K562 (cell line): Measurements from ENCODE around the gene AEN. TPM values are rescaled to one million over a fixed set of nuclear protein-coding genes. Genes with fewer than 3 reads are reported as not detected.

Experiments used
- ATAC-seq: fragments of 200-7000 bp; cut with Tn5 transposase; 3 replicates; pipeline ENCODE4 v1.9.1; 2020; ENCODE audit warnings: moderate library complexity
- BruUV-seq: library from RNA; stranded (reverse); fragments of 400-500 nt; replicated peaks from 2 replicates; lab custom pipeline; 2021; lab: Mats Ljungman, UMichigan
- CTCF ChIA-PET: fragments of 300-600 bp; formaldehyde crosslinking; extraction: SDS; loops from one replicate; lab custom pipeline; 2021; ENCODE audit warnings: low intra/inter-chr PET ratio; lab: Yijun Ruan, JAX
- POLR2A ChIA-PET: fragments of 300-600, 350-650 bp; sonication (Branson Sonifier 250); formaldehyde crosslinking; extraction: SDS; loops from one replicate; lab custom pipeline; 2021; ENCODE audit warnings: antibody characterized with exemption, inconsistent platforms; lab: Yijun Ruan, JAX
- DNase-seq, 4 experiments: peaks; one replicate each; pipeline versions ENCODE4 v3.0.0 to v3.0.0-alpha.2; 2011 to 2018; ENCODE audit warnings: low spot score in 3 of 4, mixed read lengths in 3 of 4; ENCODE audit errors: extremely low read depth in 1 of 4
- FAIRE-seq: peaks from 2 replicates; lab custom pipeline; 2011; peaks lifted over from hg19 to GRCh38; lab: Jason Lieb, UNC
- H2AFZ ChIP-seq: 2 replicates; pipeline ENCODE4 v1.6.0; 2011; ENCODE audit warnings: low read depth, low read length, control low read depth, inconsistent platforms
- H3K27ac ChIP-seq: fragments of 200-600 bp; 3 replicates; pipeline ENCODE4 v1.8.0; 2011; ENCODE audit warnings: low read depth, mild to moderate bottlenecking, control low read depth, inconsistent platforms, low read length, moderate library complexity, mixed read lengths; ENCODE audit errors: extremely low read depth
- H3K27me3 ChIP-seq, 2 experiments: fragments of 300-600 bp in 1 of 2; 2 replicates in 1 of 2; 3 replicates in 1 of 2; pipeline versions ENCODE4 v1.6.0 to v1.8.0; 2011; ENCODE audit warnings: inconsistent platforms in 2 of 2, low read length in 2 of 2, mild to moderate bottlenecking in 1 of 2, mixed read lengths in 1 of 2, moderate library complexity in 1 of 2; ENCODE audit not compliant: control insufficient read depth in 2 of 2, insufficient read depth in 2 of 2
- H3K36me3 ChIP-seq: fragments of 300-600 bp; 3 replicates; pipeline ENCODE4 v1.8.0; 2011; ENCODE audit warnings: mild to moderate bottlenecking, low read length, inconsistent platforms; ENCODE audit not compliant: control insufficient read depth, insufficient read depth
- H3K4me1 ChIP-seq, 2 experiments: fragments of 200-600 bp in 1 of 2; replicated peaks in 1 of 2; 2 replicates in 1 of 2; 3 replicates in 1 of 2; pipeline versions ENCODE4 v1.5.1 to v1.8.0; 2011; ENCODE audit warnings: inconsistent platforms in 2 of 2, low read length in 2 of 2, mild to moderate bottlenecking in 1 of 2, mixed read lengths in 1 of 2, moderate library complexity in 1 of 2; ENCODE audit not compliant: control insufficient read depth in 2 of 2, insufficient read depth in 2 of 2
- H3K4me2 ChIP-seq: 2 replicates; pipeline ENCODE4 v1.6.1; 2011; ENCODE audit warnings: low read length, control low read depth, inconsistent platforms, mixed read lengths; ENCODE audit not compliant: insufficient read depth
- H3K4me3 ChIP-seq: fragments of 200-600 bp; sonication (generic), shearing (Covaris generic); 2 replicates; pipeline ENCODE4 v1.5.1; 2016; ENCODE audit warnings: control low read depth, inconsistent platforms
- H3K79me2 ChIP-seq: fragments of 200-600 bp; 3 replicates; pipeline ENCODE4 v1.8.0; 2011; ENCODE audit warnings: low read length, inconsistent platforms; ENCODE audit not compliant: control insufficient read depth, insufficient read depth
- H3K9ac ChIP-seq, 2 experiments: 2 replicates each; pipeline versions ENCODE4 v1.6.0 to v1.6.1; 2011; ENCODE audit warnings: low read depth in 2 of 2, low read length in 2 of 2, control low read depth in 1 of 2, inconsistent platforms in 1 of 2, mild to moderate bottlenecking in 1 of 2, mixed read lengths in 1 of 2; ENCODE audit not compliant: insufficient read depth in 1 of 2
- H3K9me1 ChIP-seq: one replicate; pipeline ENCODE4 v1.6.0; 2011; ENCODE audit warnings: inconsistent platforms, mild to moderate bottlenecking, low read length, moderate library complexity; ENCODE audit not compliant: control insufficient read depth, insufficient read depth
- H3K9me3 ChIP-seq: replicated peaks from 2 replicates; pipeline ENCODE4 v1.5.1; 2011; ENCODE audit warnings: low read depth, low read length, inconsistent platforms; ENCODE audit not compliant: control insufficient read depth, insufficient read depth
- H4K20me1 ChIP-seq: replicated peaks from 2 replicates; pipeline ENCODE4 v1.6.1; 2011; ENCODE audit warnings: low read length, inconsistent platforms, mixed read lengths; ENCODE audit not compliant: control insufficient read depth, insufficient read depth
- CCNT2 ChIP-seq: IDR thresholded peaks from 2 replicates; pipeline ENCODE4 v1.6.1; 2011; ENCODE audit warnings: borderline replicate concordance, low read depth, mild to moderate bottlenecking, moderate library complexity, mixed read lengths, low read length; ENCODE audit not compliant: insufficient read length; ENCODE audit errors: extremely low read depth
- KDM1A ChIP-seq, 2 experiments: fragments of 450-650 bp; IDR thresholded peaks; 2 replicates each; pipeline ENCODE4 v1.6.1; 2016; ENCODE audit warnings: mild to moderate bottlenecking in 2 of 2
- NR4A1 ChIP-seq, 2 experiments: fragments of 250-450 bp in 1 of 2; fragments of 450-650 bp in 1 of 2; sonication (Bioruptor Pico) in 1 of 2; IDR thresholded peaks; 2 replicates each; pipeline versions ENCODE4 v1.4.0 to v1.6.1; 2016 to 2020; ENCODE audit warnings: mild to moderate bottlenecking in 2 of 2, missing compliant biosample characterization in 1 of 2, missing genetic modification characterization in 1 of 2, moderate library complexity in 1 of 2
- RBM25 ChIP-seq: fragments of 200-400 bp; formaldehyde crosslinking; IDR thresholded peaks from 2 replicates; pipeline ENCODE4 v1.6.1; 2018; ENCODE audit warnings: low read length, low read depth, moderate library complexity; ENCODE audit not compliant: severe bottlenecking
- ZNF134 ChIP-seq: fragments of 250-450 bp; sonication (Bioruptor Pico); conservative IDR thresholded peaks from 2 replicates; pipeline ENCODE4 v1.4.0; 2020
- WGBS: fragments of 100-300 bp; shearing (Covaris generic); methylation state at CpG from one replicate; pipeline ENCODE4 v1.1.6; 2016; ENCODE audit warnings: low coverage, mixed read lengths; ENCODE audit not compliant: insufficient coverage; ENCODE audit errors: missing lambda C conversion rate; 5-methylcytosine and 5-hydroxymethylcytosine counted together
- in situ Hi-C: fragments of 300-500 bp; cut with MboI; formaldehyde crosslinking; loops from 4 replicates; pipeline ENCODE4 v1.15.0; 2018; ENCODE audit warnings: inconsistent platforms, mixed read lengths
- intact Hi-C: fragments of 100-400 bp; cut with micrococcal nuclease; formaldehyde crosslinking; loops from 2 replicates; pipeline ENCODE4 v1.14.2; 2022
- polyA plus RNA-seq, 8 experiments: library from polyadenylated mRNA; depleted of rRNA in 4 of 8; stranded (reverse) in 5 of 8; unstranded in 3 of 8; fragments of >200 nt; fragmentation: Nextera tagmentation in 2 of 8; fragmentation: Illumina TruSeq in 1 of 8; extraction: Ambion mirVana in 2 of 8; extraction: Trizol in 1 of 8; gene quantifications; 2 replicates each; pipeline versions ENCODE4 v1.2.1 to v1.2.3, GENCODE V29; 2011 to 2014; ENCODE audit warnings: inconsistent platforms in 1 of 8, missing spikeins in 1 of 8
- total RNA-seq, 7 experiments: library from RNA; depleted of rRNA in 6 of 7; stranded (reverse); fragments of >200 nt in 6 of 7; fragmentation: Illumina TruSeq in 2 of 7; extraction: Trizol in 2 of 7; gene quantifications; 2 replicates each; pipeline versions ENCODE4 v1.2.1 to v1.2.3, GENCODE V29; 2011 to 2021; ENCODE audit warnings: low replicate concordance in 1 of 7
- TF ChIP-seq, protein P1 (sequence below), 2 experiments: IDR thresholded peaks; 2 replicates each; pipeline ENCODE4 v1.6.1; 2011; ENCODE audit warnings: borderline replicate concordance in 1 of 2, control low read depth in 1 of 2, low read depth in 1 of 2, low read length in 1 of 2, mild to moderate bottlenecking in 1 of 2, mixed read lengths in 1 of 2, moderate library complexity in 1 of 2; ENCODE audit not compliant: insufficient read depth in 1 of 2, insufficient read length in 1 of 2, poor library complexity in 1 of 2, severe bottlenecking in 1 of 2; ENCODE audit errors: extremely low read depth in 1 of 2
- TF ChIP-seq, protein P2 (sequence below), 2 experiments: fragments of 450-650 bp; conservative IDR thresholded peaks; 2 replicates each; pipeline ENCODE4 v1.6.1; 2017; ENCODE audit warnings: mild to moderate bottlenecking in 2 of 2, moderate library complexity in 2 of 2

AEN gene
- total and polyA plus RNA-seq, 9 of the 15 experiments (the other 6 are each of a cell fraction or from before 2014, with no cell fraction given) = 9.0 to 51.0 (median 32.8) TPM

DNA sequence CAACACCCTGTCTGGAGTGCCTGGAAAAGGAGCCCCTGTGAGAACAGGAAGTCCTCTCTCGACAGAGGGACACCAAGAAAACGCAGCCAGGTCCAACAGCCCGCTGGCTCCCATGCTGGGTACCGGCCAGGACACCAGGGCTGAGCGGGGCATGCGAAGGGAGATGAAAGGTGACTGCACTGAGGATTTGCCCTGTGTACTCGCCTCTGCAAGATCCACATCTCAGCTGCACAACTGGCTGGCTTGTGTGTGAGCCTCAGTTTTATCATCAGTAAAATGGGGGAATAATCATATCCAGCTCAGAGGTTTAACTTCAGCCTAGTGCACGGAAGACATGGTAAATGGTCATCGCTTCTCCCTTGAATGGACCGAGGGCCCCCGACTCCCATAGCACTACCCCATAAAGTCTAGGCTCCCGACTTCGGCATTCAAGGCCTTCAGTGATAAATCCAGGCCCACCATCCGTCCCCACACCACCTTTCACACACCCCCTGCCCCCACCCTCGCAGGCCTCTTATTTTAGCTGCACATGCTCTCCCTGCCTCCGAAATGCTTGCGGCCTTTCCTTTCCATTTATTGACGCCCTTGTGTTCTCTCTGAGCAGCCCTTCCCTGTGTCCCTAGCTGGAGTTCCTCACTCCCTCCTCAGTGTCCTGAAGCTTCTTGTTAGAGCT lies 33.4 kb downstream of the AEN start:
- H3K9me3 ChIP-seq = no peaks in the 10 kb centered on the region
- ChIA-PET POLR2A (interaction anchor here (0.6 to 1.5 kb wide), 3 partner anchors 16 to 216 kb away, joined by 3 read pairs; no protein-coding TSS in a partner anchor), CTCF (no interaction called here)
- H3K27me3 ChIP-seq = peaks cover 16 to 72% of the 10 kb centered on the region in 2 experiments; a peak in 4 of 5 replicates
- H3K27ac ChIP-seq = no peak overlapping the region
- H3K9me1 ChIP-seq = no peaks in the 10 kb centered on the region
- H2AFZ ChIP-seq = no peak overlapping the region
- H3K79me2 ChIP-seq = no peaks in the 10 kb centered on the region
- ATAC-seq (no peak), DNase-seq (no peak), FAIRE-seq (no peak)
- H4K20me1 ChIP-seq = peaks cover 2% of the 10 kb centered on the region; the same call in 1 of the 2 replicates
- no peaks in the 10 kb centered on the region for H3K36me3 ChIP-seq
- BruUV-seq = no TSS peak
- no peak overlapping the region for H3K4me2 ChIP-seq
- WGBS = 11% methylated on average over 18 of the region's 18 CpGs
- intact Hi-C loops = no loop called here
- no peak overlapping the region; a peak in 1 of 4 replicates for H3K9ac ChIP-seq
- in situ Hi-C loops = no loop called here
- no peak overlapping the region for H3K4me3 ChIP-seq
- no peaks in the 10 kb centered on the region for H3K4me1 ChIP-seq
- TF ChIP-seq CCNT2 (no peak), RBM25 (peak; percentile 57), NR4A1 (CRISPR knock-in tag; IDR thresholded peaks at IDR 0.05) (no peak), NR4A1 (tag; IDR thresholded peaks at IDR 0.05) (no peak), KDM1A (IDR thresholded peaks at IDR 0.05) (peak in 1 of 2 experiments; percentile 20; a peak in 1 of 4 replicates), ZNF134 (0 out of 2 replicates have a peak, but pooled peaks have one; percentile 42)
- TF ChIP-seq, protein P1, sequence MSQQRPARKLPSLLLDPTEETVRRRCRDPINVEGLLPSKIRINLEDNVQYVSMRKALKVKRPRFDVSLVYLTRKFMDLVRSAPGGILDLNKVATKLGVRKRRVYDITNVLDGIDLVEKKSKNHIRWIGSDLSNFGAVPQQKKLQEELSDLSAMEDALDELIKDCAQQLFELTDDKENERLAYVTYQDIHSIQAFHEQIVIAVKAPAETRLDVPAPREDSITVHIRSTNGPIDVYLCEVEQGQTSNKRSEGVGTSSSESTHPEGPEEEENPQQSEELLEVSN (IDR thresholded peaks at IDR 0.05; ENCODE audit: borderline replicate concordance in 1 of 2, extremely low read depth in 1 of 2, insufficient read depth in 1 of 2, insufficient read length in 1 of 2, low read depth in 1 of 2, low read length in 1 of 2, poor library complexity in 1 of 2, severe bottlenecking in 1 of 2) = peak in 1 of 2 experiments; percentile 25
- TF ChIP-seq, protein P2, sequence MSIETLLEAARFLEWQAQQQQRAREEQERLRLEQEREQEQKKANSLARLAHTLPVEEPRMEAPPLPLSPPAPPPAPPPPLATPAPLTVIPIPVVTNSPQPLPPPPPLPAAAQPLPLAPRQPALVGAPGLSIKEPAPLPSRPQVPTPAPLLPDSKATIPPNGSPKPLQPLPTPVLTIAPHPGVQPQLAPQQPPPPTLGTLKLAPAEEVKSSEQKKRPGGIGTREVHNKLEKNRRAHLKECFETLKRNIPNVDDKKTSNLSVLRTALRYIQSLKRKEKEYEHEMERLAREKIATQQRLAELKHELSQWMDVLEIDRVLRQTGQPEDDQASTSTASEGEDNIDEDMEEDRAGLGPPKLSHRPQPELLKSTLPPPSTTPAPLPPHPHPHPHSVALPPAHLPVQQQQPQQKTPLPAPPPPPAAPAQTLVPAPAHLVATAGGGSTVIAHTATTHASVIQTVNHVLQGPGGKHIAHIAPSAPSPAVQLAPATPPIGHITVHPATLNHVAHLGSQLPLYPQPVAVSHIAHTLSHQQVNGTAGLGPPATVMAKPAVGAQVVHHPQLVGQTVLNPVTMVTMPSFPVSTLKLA (conservative IDR thresholded peaks at IDR 0.05) = no peak
